HL-60 (cell line): ENCODE measurements around the gene POLR2L.

Source experiments
- POLR2AphosphoS5 ChIP-seq: IDR thresholded peaks from 2 replicates; pipeline ENCODE4 v1.6.1; 2012; ENCODE audit warnings: low read depth
- TF ChIP-seq, protein P1 (sequence below): IDR thresholded peaks from one replicate; pipeline ENCODE4 v1.5.1; 2011; ENCODE audit warnings: low read length, control low read depth, inconsistent platforms; ENCODE audit not compliant: insufficient read depth
- TF ChIP-seq, protein P2 (sequence below): IDR thresholded peaks from 2 replicates; pipeline ENCODE4 v1.6.1; 2012; ENCODE audit warnings: low read depth; ENCODE audit not compliant: insufficient replicate concordance

DNA sequence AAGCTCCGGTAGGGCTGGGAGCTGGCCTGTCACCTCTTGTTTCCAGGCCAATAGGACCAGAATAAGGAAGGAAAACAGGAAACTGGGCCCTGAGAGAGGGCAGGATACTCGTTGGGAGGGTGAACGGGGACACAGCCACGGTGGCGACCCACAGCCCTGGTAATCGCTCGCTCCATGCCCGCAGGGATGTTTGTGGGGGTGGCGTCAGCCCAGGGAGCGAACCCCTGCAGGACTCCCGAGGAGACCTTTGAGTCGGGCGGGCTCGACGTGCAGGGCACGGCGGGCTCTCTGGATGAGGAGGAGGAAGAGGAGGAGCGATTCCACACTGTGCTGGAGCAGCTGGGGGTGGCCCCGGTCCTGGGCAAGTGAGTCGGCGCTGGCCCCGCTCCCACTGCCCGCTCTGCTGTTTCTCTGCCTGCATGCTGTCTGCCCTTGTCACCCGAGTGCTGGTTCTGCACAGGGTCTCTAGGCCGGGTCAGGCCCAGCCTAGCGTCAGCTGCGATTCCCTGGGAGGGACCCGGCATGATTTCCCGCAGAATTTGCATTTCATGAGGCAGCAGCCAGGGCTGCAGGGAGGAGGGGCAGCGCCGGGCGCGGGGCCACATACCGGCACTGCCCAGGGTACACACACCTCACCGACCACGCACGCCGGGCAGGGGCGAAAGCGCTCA lies 13.0 kb downstream of the POLR2L start:
- TF ChIP-seq, protein P1, sequence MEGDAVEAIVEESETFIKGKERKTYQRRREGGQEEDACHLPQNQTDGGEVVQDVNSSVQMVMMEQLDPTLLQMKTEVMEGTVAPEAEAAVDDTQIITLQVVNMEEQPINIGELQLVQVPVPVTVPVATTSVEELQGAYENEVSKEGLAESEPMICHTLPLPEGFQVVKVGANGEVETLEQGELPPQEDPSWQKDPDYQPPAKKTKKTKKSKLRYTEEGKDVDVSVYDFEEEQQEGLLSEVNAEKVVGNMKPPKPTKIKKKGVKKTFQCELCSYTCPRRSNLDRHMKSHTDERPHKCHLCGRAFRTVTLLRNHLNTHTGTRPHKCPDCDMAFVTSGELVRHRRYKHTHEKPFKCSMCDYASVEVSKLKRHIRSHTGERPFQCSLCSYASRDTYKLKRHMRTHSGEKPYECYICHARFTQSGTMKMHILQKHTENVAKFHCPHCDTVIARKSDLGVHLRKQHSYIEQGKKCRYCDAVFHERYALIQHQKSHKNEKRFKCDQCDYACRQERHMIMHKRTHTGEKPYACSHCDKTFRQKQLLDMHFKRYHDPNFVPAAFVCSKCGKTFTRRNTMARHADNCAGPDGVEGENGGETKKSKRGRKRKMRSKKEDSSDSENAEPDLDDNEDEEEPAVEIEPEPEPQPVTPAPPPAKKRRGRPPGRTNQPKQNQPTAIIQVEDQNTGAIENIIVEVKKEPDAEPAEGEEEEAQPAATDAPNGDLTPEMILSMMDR, result no peak
- TF ChIP-seq, protein P2, sequence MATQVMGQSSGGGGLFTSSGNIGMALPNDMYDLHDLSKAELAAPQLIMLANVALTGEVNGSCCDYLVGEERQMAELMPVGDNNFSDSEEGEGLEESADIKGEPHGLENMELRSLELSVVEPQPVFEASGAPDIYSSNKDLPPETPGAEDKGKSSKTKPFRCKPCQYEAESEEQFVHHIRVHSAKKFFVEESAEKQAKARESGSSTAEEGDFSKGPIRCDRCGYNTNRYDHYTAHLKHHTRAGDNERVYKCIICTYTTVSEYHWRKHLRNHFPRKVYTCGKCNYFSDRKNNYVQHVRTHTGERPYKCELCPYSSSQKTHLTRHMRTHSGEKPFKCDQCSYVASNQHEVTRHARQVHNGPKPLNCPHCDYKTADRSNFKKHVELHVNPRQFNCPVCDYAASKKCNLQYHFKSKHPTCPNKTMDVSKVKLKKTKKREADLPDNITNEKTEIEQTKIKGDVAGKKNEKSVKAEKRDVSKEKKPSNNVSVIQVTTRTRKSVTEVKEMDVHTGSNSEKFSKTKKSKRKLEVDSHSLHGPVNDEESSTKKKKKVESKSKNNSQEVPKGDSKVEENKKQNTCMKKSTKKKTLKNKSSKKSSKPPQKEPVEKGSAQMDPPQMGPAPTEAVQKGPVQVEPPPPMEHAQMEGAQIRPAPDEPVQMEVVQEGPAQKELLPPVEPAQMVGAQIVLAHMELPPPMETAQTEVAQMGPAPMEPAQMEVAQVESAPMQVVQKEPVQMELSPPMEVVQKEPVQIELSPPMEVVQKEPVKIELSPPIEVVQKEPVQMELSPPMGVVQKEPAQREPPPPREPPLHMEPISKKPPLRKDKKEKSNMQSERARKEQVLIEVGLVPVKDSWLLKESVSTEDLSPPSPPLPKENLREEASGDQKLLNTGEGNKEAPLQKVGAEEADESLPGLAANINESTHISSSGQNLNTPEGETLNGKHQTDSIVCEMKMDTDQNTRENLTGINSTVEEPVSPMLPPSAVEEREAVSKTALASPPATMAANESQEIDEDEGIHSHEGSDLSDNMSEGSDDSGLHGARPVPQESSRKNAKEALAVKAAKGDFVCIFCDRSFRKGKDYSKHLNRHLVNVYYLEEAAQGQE, result no peak
- TF ChIP-seq POLR2AphosphoS5, result no peak
